GM18951 (cell line): ENCODE results near the gene SLC39A11.
"Not testable (repeated sequence)": the region's sequence is repeated elsewhere in the genome, so short reads cannot be mapped to it uniquely, and the experiment has no call there.

Source experiments
- POLR2A ChIP-seq: IDR thresholded peaks from 4 replicates; pipeline ENCODE4 v1.6.1; 2011; ENCODE audit warnings: mild to moderate bottlenecking; ENCODE audit not compliant: insufficient read length, insufficient read depth; ENCODE audit errors: extremely low read depth
- in situ Hi-C: fragments of 300-500 bp; cut with MboI; formaldehyde crosslinking; loops from one replicate; pipeline ENCODE4 v1.12.0; 2022; ENCODE audit warnings: low sequenced_read_pairs, mixed read lengths, inconsistent platforms; ENCODE audit not compliant: unreplicated experiment

Gene SLC39A11

DNA sequence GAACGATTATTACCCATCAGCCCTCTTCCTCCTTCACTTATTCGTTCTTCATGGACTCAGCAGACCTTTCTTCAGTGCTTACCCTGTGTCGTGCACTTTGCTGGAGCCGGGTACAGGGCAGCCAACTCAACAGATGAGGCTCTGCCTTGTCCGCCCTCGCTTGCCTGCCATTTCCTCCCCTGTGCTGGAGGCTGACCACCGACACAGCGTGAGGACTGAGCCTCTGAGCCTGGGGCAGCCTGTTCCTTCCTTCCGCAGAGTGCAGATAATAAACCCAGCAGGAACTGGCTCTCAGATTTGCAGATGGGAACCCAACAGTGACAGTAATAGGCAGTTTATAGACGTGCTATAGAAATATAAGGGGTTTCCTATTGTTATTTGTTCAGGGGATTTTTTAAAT, 7.0 kb upstream of the SLC39A11 start:
- in situ Hi-C loops, result no loop called here
- no peak for TF ChIP-seq POLR2A

GRCh38 chr17:73098919-73099318, 6.4 kb upstream of the SLC39A11 start:
- TF ChIP-seq POLR2A, result no peak
- in situ Hi-C loops, result no loop called here

DNA sequence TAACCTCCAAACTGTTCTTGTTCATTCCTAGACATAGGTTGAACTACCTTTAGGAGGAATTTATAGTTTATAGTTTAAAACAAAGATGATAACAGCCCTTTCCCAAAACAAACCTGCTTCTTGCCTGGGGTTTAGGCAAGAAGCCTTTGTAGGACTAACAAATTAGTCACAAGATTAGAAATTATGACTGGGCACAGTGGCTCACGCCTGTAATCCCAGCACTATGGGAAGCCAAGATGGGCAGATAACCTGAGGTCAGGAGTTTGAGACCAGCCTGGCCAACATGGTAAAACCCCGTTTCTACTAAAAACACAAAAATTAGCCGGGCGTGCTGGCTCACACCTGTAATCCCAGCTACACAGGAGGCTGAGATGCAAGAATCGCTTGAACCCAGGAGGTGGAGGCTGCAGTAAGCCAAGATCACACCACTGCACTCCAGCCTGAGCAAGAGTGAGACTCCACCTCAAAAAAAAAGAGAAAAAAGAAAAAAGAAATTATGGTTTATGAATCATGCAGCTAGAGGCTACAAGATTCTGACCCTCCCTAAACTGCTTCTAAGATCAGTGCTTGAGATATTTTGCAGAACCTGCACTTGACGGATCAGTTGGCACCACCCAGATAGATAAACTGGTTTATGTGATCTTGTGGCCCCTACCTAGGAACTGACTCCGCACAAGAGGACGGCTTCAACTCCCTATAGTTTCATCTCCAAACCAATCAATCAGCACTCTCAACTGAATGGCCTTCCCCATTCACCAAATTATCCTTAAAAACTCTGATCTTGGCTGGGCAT, 5.7 kb upstream of the SLC39A11 start:
- in situ Hi-C loops, result not testable (repeated sequence)

DNA sequence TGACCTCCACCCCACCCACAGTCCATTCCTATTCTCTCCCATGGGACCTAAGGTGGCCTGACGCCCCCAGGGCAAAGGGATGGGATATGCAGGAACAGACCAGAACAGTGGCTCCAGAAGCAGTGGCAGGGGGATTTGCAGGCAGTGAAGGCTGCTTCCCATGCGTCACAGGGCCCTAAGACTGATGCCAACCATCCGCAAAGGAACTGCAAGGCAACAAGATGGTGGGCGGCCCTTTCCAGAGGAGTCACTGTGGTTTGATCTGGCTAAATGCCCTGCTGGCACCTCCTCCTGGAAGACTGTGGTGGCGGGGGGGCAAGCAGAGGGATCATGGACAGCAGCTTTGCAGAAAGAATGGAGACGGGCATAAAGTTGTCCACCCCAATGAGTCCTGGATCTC, 4.4 kb upstream of the SLC39A11 start:
- in situ Hi-C loops, result no loop called here
- no peak for TF ChIP-seq POLR2A

- in situ Hi-C loops, result no loop called here
- TF ChIP-seq POLR2A, result no peak
Measured at GRCh38 chr17:73096211-73096610, 3.7 kb upstream of the SLC39A11 start.

GRCh38 chr17:73093286-73093685, 798 bp upstream of the SLC39A11 start:
- in situ Hi-C loops, result no loop called here

DNA sequence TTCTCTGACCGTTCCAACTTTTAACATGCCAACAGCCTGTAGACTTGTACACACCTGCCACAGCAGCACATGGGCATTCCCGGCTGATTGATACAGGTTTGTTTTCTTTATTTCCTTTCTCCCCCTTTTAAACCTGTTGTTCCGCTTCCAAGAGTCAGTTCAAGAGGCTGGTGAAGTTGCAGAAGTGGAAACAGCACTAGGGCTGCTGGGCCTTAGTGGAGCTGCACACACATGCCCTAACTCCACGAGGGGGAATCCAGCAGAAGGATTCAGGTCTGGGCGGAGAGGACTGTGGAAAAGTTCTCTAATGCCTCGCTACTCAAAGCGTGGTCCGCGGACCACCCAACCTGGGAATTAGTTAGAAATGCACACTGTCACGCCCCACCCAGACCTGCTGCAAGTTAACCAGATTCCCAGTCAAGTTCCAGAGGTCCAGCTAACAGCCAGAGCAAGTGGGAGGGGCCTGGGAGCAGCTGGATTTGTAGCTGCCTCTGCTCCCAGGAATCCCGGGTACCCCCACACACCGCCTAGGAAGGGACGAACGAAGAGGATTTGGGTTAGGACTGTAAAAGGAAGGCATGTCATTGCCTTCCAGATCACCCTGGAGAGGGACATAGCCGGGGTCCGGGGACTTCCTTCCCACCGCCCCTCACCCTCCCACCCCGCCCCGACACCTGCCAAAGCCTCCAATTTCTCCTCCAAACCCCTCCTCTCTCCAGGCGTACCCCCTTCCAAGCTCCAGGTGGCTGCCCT, 542 bp downstream of the SLC39A11 start:
- no peak for TF ChIP-seq POLR2A
- in situ Hi-C loops, result no loop called here

More at GRCh38 chr17:73093286-73093685, 798 bp upstream of the SLC39A11 start:
- TF ChIP-seq POLR2A, result no peak

DNA sequence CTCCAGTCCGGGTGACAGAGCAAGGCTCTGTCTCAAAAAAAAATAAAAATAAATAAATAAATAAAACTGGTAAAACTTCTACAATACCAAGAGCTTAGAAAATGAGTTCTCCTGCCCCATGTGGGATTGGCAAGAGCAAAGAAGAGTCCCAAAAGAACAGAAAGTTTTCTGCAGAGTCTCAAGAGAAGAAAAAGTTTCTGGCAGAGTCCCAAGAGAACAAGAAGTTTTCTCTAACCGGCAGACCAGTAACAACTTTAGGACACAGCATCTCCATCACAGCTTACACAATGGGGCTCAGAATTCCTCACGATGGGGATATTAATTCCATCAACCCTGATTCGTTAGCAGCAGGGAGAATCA, 1.1 kb downstream of the SLC39A11 start:
- in situ Hi-C loops, result no loop called here
- no peak for TF ChIP-seq POLR2A

DNA sequence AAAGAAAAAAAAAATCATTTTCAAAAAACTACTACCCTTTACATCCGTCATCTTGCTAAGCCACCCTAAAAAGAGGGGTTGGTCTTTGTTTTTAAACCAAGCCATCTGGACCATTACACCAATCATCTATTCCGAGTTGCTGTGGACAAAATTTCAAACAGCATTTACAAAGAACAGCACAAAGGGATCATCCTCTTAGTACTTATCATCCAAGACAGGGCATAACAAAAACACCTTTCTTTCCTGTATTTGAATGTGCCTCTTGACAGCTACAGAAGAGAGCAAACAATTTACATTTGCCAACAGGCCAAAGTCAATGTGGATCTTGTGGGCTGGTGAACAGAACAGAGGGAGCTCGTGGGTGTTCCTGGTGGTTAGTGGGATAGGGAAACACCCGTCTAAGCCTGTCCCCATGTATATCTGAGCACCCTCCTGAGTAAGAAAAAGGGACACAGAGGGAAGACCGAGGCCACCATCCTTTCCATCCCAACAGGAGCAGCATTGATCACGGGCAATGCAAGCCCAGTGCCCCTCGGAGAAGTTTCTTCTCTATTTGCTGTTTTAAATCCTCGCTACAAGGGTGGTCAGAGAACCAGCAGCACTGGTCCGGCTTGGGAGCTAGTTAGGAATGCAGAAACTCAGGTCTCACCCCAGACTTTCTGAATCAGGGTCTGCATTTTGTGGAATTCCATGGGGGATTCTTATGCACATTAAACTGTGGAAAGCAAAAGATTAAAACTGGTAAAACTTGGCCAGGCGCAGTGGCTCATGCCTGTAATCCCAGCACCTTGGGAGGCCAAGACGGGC, 1.9 kb downstream of the SLC39A11 start:
- no peak for TF ChIP-seq POLR2A
- in situ Hi-C loops, result no loop called here

DNA sequence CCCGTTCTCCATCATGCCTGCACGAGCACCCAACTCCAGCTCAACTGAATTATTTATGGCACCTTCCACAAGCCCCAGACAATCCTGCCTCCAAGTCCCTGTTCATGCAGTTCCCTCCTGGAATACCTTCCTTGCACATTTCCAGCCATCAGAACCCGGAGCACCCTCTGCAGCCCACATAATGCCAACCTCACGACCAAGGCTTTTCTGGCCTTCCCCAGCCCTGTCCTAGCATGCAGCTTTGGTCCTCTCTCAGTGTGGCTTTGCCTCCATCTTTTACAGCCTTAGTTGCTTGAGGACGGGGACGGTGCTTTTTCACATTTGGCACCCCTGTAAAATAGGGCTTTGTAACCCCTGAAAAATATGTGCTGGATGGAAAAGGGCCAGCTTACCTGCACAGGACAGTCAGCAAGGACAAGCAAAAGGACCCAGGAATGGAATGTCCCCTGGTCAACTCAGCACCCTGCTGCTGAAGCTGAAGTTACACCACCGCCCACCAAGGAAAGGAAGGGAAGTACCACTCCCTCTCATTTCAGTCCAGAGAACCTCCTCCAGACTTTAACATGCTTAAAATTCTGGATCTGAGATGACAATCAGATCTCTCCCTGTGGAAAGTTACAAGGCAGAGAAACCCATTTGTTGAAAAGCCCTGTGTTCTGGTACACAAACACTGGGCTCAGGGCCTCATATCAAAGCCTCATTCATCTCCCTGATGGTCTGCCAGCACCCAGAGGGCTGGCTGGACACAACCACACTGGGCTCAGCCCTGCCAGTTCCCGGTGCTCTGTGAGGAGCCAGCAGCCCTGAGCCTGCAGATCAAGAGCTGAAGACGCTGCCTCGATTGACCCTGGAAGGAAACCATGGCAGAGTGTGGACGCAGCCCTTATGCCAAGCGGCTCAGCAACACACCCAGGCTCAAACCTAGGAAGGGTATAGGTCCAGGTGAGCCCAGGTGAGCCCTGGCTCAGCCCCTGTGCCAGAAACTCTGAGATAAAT, 2.9 kb downstream of the SLC39A11 start:
- in situ Hi-C loops, result no loop called here
- TF ChIP-seq POLR2A, result no peak

GRCh38 chr17:73088561-73088960, 3.9 kb downstream of the SLC39A11 start:
- in situ Hi-C loops, result no loop called here
- TF ChIP-seq POLR2A, result no peak

GRCh38 chr17:73083432-73083831, 9.1 kb downstream of the SLC39A11 start:
- no peak for TF ChIP-seq POLR2A
- in situ Hi-C loops, result no loop called here
